T-helper 1 cell treated with Interleukin-12 subunit alpha and Interleukin-12 subunit beta and Interleukin-4 antibody, amounts not matched to agents 30 μg/mL and 1 μg/mL, for 36 hours (primary cell): ENCODE measurements around the gene PROK1.

ENCODE experiments used
- H3K27ac Mint-ChIP-seq: one replicate; pipeline ENCODE4 v1.8.0; 2021; ENCODE audit warnings: mild to moderate bottlenecking, mixed read lengths
- H3K27me3 Mint-ChIP-seq: one replicate; pipeline ENCODE4 v1.8.0; 2021; ENCODE audit warnings: low read depth, mixed read lengths
- H3K36me3 Mint-ChIP-seq: one replicate; pipeline ENCODE4 v1.8.0; 2021; ENCODE audit warnings: low read depth, mixed read lengths
- H3K4me1 Mint-ChIP-seq: one replicate; pipeline ENCODE4 v1.8.0; 2021; ENCODE audit warnings: low read depth, mixed read lengths
- H3K4me3 Mint-ChIP-seq: one replicate; pipeline ENCODE4 v1.8.0; 2021; ENCODE audit warnings: mild to moderate bottlenecking, moderate library complexity, mixed read lengths
- H3K9me3 Mint-ChIP-seq: one replicate; pipeline ENCODE4 v1.8.0; 2021; ENCODE audit warnings: mixed read lengths

The PROK1 gene

GRCh38 chr1:110495926-110496600, 45.1 kb downstream of the PROK1 start:
- no peaks in the 10 kb centered on the region for H3K9me3 Mint-ChIP-seq

GRCh38 chr1:110498270-110498669, 47.3 kb downstream of the PROK1 start:
- H3K27me3 Mint-ChIP-seq: peaks cover 13% of the 10 kb centered on the region
- H3K9me3 Mint-ChIP-seq: no peaks in the 10 kb centered on the region
- no peaks in the 10 kb centered on the region for H3K36me3 Mint-ChIP-seq
- H3K4me3 Mint-ChIP-seq: no peak overlapping the region
- H3K27ac Mint-ChIP-seq: no peak overlapping the region
- H3K4me1 Mint-ChIP-seq: peaks cover 3% of the 10 kb centered on the region

More at GRCh38 chr1:110495926-110496600, 45.1 kb downstream of the PROK1 start:
- Mint-ChIP-seq H3K27ac (no peak overlapping the region), H3K36me3 (no peaks in the 10 kb centered on the region), H3K4me3 (no peak overlapping the region), H3K27me3 (peaks cover 4% of the 10 kb centered on the region), H3K4me1 (peaks cover 3% of the 10 kb centered on the region)

GRCh38 chr1:110501488-110502132, 50.7 kb downstream of the PROK1 start:
- H3K36me3 Mint-ChIP-seq: no peaks in the 10 kb centered on the region
- H3K9me3 Mint-ChIP-seq: no peaks in the 10 kb centered on the region
- H3K27ac Mint-ChIP-seq: no peak overlapping the region
- peaks cover 3% of the 10 kb centered on the region for H3K4me1 Mint-ChIP-seq
- no peak overlapping the region for H3K4me3 Mint-ChIP-seq
- H3K27me3 Mint-ChIP-seq: peaks cover 21% of the 10 kb centered on the region

- Mint-ChIP-seq H3K4me3 (no peak overlapping the region), H3K9me3 (no peaks in the 10 kb centered on the region), H3K36me3 (no peaks in the 10 kb centered on the region), H3K27me3 (peaks cover 30% of the 10 kb centered on the region), H3K27ac (no peak overlapping the region), H3K4me1 (peaks cover 3% of the 10 kb centered on the region)
These were observed 51.6 kb downstream of the PROK1 start for GRCh38 chr1:110502402-110503151.

- H3K36me3 Mint-ChIP-seq: no peaks in the 10 kb centered on the region
- H3K27ac Mint-ChIP-seq: no peak overlapping the region
- H3K4me1 Mint-ChIP-seq: peaks cover 3% of the 10 kb centered on the region
- peaks cover 34% of the 10 kb centered on the region for H3K27me3 Mint-ChIP-seq
- H3K4me3 Mint-ChIP-seq: no peak overlapping the region
- H3K9me3 Mint-ChIP-seq: no peaks in the 10 kb centered on the region
These were observed 52.5 kb downstream of the PROK1 start for GRCh38 chr1:110503471-110503870.

- peaks cover 34% of the 10 kb centered on the region for H3K27me3 Mint-ChIP-seq
These were observed 53.3 kb downstream of the PROK1 start for GRCh38 chr1:110504226-110504625.

GRCh38 chr1:110505596-110505995, 54.6 kb downstream of the PROK1 start:
- H3K4me3 Mint-ChIP-seq: no peak overlapping the region
- no peak overlapping the region for H3K27ac Mint-ChIP-seq
- H3K4me1 Mint-ChIP-seq: no peaks in the 10 kb centered on the region
- peaks cover 30% of the 10 kb centered on the region for H3K27me3 Mint-ChIP-seq
- no peaks in the 10 kb centered on the region for H3K9me3 Mint-ChIP-seq
- H3K36me3 Mint-ChIP-seq: no peaks in the 10 kb centered on the region

More at GRCh38 chr1:110504226-110504625, 53.3 kb downstream of the PROK1 start:
- Mint-ChIP-seq H3K36me3 (no peaks in the 10 kb centered on the region), H3K4me3 (no peak overlapping the region), H3K9me3 (no peaks in the 10 kb centered on the region), H3K27ac (no peak overlapping the region), H3K4me1 (peaks cover 3% of the 10 kb centered on the region)

GRCh38 chr1:110506541-110506940, 55.6 kb downstream of the PROK1 start:
- Mint-ChIP-seq H3K36me3 (no peaks in the 10 kb centered on the region), H3K27me3 (peaks cover 33% of the 10 kb centered on the region), H3K4me1 (no peaks in the 10 kb centered on the region), H3K27ac (no peak overlapping the region), H3K4me3 (no peak overlapping the region), H3K9me3 (no peaks in the 10 kb centered on the region)
